ENCODE measurements around the gene ZNF563.
"Not testable (repeated sequence)": the region's sequence is repeated elsewhere in the genome, so short reads cannot be mapped to it uniquely, and the experiment has no call there.

The ZNF563 gene

DNA sequence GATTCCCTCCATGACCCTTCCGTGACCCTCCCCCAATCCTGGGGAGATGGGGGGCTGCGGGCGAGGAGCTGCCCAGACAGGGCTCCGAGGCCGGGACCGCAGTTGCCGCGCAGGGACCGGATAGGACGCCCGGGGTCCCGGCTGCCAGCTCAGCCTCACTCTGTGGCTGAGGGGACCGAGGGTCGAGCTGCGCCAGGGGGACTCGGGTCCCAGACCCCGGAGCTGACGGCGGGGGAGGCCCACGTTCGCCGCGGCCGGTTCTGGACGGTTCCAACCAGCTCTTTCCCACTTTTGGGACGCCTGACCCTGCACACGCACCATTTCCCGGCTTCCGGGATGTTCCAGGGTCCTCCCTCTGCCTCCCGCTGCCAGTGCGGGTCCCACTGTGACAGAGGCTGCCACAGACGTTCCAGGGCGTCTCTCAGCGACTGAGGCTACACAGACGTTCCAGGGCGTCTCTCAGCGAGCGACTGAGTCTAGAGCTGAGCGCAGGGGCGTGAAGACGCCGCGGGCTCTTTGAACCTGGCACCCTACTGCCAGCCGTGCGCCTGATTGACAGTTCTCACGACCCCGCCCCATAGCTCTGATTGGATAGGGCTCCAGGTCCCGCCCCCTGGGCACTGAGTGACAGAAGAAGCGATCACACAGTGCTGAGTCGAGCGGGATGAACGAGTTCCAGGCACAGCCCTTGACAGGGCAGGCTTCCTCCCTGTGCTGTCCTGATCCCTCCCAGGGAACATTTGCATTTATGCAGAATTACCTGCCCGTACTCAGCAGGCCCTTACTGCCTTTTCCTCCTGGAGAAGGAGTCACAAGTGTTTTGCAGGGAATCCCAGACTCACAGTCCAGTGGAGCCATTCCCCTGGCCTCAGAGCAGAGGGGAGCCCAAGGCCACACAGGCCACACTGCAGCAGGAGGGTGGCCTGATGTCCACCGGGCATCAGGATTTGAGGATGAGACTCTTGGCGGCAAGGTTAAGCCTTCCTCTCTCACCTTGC is at the start of gene ZNF563:
TSS of gene ZNF563 (minus strand) at position 472 of the 998 bp plus-strand sequence. CDS start at position 321, 151 bp downstream.
- DNase-seq, result peak; percentile 97

- DNase-seq, result no peak
Observed at GRCh38 chr19:12380444-12380737, 47.0 kb upstream of the ZNF563 start.

DNA sequence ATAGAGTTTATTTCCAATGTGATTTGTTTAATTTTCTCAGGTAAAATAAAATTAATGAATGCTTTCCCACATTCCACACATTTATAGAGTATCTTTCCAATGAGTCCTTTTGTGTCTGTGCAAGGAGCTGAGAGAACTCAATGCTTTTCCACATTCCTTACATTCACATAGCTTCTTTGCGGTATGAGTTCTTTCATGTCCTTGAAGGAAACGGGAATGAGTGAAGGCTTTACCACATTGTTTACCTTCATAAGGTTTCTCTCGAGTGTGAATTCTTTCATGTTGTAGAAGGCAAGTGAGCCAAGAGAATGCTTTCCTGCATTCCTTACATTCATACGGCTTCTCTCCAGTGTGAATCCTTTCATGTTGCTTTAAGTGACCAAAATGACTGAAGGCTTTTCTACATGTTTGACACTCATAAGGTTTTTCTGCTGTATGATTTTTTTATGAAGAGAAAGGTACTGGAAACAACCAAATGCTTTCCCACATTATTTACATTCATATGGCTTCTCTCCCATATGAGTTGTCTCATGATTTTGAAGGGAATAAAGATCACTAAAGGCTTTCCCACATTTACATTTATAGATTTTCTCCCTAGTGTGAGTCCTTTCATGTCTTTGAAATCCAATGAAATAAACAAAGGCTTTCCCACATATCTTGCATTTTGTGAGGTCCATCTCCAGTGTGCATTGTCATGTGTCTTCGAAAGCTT is 46.5 kb upstream of the ZNF563 start:
- DNase-seq, result no peak

DNA sequence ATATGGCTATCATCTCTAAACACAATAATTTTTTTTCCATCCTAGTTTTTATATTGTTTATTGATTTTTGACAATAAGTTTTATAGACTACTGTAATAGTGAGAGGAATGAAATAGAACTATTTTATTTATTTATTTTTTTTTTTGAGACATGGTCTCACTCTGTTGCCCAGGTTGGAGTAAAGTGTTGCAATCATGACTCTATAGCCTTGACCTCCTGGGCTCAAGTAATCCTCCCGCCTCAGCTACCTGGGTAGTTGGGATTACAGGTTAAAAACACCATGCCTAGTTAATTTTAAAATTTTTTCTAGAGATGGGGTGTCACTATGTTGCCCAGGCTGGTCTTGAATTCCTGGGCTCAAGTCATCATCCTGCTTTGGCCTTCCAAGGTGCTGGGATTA is 40.6 kb upstream of the ZNF563 start:
- no peak for DNase-seq

DNA sequence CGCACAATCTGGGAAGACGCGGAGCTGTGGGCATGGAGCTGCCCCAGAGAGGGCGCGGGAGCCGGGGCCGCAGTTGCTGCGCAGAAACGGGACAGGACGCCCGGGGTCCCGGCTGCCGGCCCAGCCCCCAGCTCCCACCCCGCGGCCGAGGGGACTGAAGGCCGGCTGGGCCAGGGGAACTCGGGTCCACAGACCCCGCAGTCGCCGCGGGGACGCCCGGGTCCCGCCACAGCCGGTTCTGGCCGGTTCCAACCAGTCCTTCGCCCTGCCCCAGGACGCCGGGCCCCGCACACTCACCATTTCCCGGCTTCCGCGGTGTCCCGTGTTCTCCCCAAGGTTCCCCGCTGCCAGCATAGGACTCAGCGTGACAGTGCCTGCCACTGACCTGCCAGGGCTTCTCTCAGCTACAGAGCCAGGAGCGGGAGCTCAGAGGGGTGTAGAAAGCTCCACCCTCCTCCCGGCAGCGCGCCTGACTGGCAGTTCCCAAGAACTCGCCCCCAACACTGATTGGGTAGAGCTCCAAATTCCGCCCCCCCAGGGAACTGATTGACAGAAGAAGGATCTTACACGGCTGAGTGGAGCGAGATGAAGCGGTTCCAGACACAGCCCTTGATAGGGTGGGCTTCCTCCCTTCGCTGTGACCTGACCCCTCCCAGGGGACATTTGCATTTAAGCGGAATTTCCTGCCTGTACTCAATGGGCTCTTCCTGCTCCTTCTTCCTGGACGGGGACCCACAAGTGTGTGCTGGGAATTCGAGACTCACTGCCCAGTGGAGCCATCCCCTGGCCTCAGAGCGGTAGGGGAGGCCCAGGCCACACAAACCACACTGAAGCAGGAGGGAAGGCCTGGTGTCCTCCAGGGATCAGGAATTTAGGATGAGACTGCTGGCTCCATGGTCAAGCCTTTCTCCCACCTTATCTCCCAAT is 32.1 kb upstream of the ZNF563 start, which contains the start of gene ZNF442:
TSS of gene ZNF442 (minus strand) at position 448 of the 927 bp plus-strand sequence. CDS start 2,052 bp downstream, outside the sequence.
- DNase-seq, result peak; percentile 99

GRCh38 chr19:12364391-12365235 is 31.2 kb upstream of the ZNF563 start:
- peak; percentile 8 for DNase-seq

DNA sequence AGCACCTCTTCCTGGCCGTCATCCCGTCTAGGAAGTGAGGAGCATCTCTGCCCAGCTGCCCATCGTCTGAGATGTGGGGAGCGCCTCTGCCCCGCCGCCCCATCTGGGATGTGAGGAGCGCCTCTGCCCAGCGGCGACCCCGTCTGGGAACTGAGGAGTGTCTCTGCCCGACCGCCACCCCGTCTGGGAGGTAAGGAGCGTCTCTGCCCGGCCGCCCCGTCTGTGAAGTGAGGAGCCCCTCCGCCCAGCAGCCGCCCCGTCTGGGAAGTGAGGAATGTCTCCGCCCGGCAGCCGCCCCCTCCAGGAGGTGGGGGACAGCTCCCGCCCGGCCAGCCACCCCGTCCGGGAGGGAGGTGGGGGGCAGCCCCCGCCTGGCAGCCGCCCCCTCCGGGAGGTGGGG is 28.8 kb upstream of the ZNF563 start:
- DNase-seq, result not testable (repeated sequence)

GRCh38 chr19:12353375-12353774 is 19.9 kb upstream of the ZNF563 start:
- no peak for DNase-seq

- no peak for DNase-seq
Observed at GRCh38 chr19:12350890-12351197, 17.4 kb upstream of the ZNF563 start.

GRCh38 chr19:12350185-12350889 is 16.9 kb upstream of the ZNF563 start:
- DNase-seq, result no peak

GRCh38 chr19:12346896-12347295 is 13.5 kb upstream of the ZNF563 start:
- no peak for DNase-seq

DNA sequence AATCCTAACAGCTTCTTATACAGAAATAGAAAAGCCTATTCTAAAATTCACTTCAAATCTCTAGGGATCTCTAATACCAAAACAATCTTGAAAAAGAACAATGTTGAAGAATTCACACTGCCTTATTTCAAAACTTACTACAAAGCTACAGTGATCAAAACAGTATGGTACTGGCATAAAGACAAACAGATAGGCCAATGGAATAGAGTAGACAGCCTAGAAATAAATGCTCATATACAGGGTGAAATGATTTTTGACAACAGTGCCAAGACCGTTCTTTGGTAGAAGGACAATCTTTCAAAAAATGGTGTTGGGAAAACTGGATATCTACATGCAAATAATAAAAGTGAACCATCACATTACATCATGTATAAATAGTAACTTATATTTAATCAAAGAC is 11.8 kb upstream of the ZNF563 start:
- no peak for DNase-seq

DNA sequence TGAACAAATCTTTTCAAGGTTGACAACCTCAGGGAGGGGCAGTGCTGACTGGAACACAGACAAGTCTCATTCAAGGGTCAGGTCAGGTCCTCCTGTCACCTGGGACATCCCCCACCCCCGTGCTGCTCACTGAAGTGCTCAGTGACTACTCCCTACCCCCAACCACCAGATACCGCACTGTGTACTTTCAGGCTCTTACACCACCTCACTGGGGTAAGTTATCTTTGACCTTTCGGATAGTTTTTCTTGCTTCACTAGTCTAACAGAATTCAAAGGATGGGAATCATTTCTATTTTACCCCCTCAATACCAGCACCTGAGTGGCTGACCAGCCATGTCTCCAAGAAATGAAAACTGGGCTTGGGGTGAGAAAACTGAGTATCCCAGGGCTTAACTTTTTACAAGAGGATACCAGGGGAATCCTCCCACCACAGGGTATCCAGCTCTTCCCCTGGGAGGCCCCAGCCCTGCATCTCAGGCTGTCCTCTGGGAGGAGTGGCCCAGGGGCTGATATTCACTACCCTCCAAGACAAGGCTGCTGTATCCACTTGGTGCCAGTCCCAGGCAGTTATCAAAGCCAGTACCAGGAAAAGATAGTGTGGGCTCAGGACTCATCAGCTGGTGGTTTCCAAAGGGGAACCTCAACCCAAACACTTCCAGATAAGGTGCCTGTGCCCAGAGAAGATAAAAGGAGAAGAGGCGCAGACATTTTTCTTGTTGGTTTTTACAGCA is 2.1 kb downstream of the ZNF563 start:
- DNase-seq, result no peak

DNA sequence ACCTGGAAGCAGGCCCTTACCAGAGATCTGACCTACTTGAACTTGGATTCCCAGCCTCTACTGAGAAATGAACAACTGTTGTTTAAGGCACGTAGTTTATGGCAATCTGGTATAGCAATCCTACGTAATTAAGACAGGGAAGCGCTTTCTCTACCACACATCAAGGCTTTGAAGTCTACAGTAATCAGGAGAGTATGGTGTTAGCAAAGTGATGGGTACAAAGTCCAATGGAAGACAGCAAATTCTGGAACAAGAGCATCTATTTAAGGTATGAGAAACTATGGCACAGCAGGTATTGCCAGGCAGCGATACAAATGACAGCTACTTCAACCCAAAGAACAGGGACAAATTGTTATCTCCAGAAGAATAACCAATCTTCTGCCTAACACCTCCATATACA is 3.1 kb downstream of the ZNF563 start:
- DNase-seq, result no peak

GRCh38 chr19:12325690-12326089 is 7.7 kb downstream of the ZNF563 start:
- no peak for DNase-seq

- DNase-seq, result no peak
Observed at GRCh38 chr19:12318782-12319413, 14.5 kb downstream of the ZNF563 start.

GRCh38 chr19:12314553-12314952 is 18.9 kb downstream of the ZNF563 start:
- peak; percentile 16 for DNase-seq

DNA sequence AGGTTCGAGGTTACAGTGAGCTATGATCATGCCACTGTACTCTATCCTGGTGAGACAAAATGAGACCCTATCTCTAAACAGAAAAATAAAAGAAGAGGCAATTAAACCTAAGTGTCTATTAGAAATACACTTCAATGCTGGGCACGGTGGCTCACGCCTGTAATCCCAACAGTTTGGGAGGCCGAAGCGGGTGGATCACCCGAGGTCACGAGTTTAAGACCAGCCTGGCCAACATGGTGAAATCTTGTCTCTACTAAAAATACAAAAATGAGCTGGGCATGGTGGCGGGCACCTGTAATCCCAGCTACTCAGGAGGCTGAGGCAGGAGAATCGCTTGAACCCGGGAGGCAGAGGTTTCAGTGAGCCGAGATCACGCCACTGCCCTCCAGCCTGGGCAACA is 24.5 kb downstream of the ZNF563 start:
- DNase-seq, result not testable (repeated sequence)

GRCh38 chr19:12295191-12295590 is 38.2 kb downstream of the ZNF563 start:
- DNase-seq, result no peak

Measured in DMS79 treated with DMSO at 0.1 percent for 48 hours (cell line).